Keratinocyte (primary cell): ENCODE data around the gene RAD51AP2.

ENCODE experiments used
- CTCF ChIP-seq, 3 experiments: IDR thresholded peaks in 1 of 3; conservative IDR thresholded peaks in 1 of 3; optimal IDR thresholded peaks in 1 of 3; 2 replicates in 2 of 3; 3 replicates in 1 of 3; pipeline versions ENCODE3 to v1.5.1; 2011; ENCODE audit warnings: low read length in 3 of 3, mild to moderate bottlenecking in 3 of 3, moderate library complexity in 2 of 3, control low read depth in 1 of 3, inconsistent platforms in 1 of 3; ENCODE audit not compliant: insufficient read depth in 2 of 3; ENCODE audit errors: extremely low read depth in 1 of 3
- EZH2 ChIP-seq: IDR thresholded peaks from one replicate; pipeline ENCODE4 v1.6.1; 2012; ENCODE audit warnings: inconsistent platforms, mild to moderate bottlenecking, low read length, moderate library complexity

DNA sequence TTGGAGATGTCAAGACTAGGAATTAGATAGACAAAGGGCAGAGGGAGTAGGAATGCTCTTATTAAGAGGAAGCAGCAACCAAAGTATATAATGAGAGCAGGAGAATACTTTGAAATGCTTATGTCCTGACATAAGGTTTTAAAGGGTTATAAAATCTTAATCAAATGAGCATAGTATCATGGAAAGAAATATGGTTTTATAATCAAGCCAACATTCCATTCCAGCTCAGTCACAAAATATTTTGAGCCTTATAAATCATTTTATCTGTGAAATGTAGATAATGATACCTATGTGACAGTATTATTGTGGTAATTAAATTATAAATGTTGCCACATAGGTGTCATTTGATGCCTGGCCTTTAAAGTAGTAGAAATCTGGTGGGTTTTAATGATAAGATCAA lies 39.8 kb upstream of the RAD51AP2 start:
- no peak for TF ChIP-seq CTCF (optimal IDR thresholded peaks at IDR 0.05 in 1 of 3, IDR thresholded peaks at IDR 0.05 in 1 of 3, conservative IDR thresholded peaks at IDR 0.05 in 1 of 3; ENCODE audit: extremely low read depth in 1 of 3, insufficient read depth in 2 of 3, low read length in 3 of 3)
- no peak for TF ChIP-seq EZH2
